Prostate gland (tissue), 2 donors: Measurements from ENCODE around the gene SSH2. TPM values are rescaled to one million over a fixed set of nuclear protein-coding genes. Genes with fewer than 3 reads are reported as not detected.

ENCODE experiments used
- DNase-seq: peaks from one replicate; pipeline ENCODE4 v3.0.0-alpha.2; 2019; ENCODE audit warnings: low spot score
- H3K27ac ChIP-seq, 2 donors: fragments of 200-600 bp; sonication (generic); 2 replicates each; pipeline ENCODE4 v1.5.1; 2017 to 2019
- H3K27me3 ChIP-seq: fragments of 200-600 bp; sonication (generic); replicated peaks from 2 replicates; pipeline ENCODE4 v1.5.1; 2019; ENCODE audit not compliant: insufficient read depth
- H3K36me3 ChIP-seq, 2 donors: fragments of 200-600 bp; sonication (generic); 1 replicate in 1 of 2; 2 replicates in 1 of 2; pipeline versions ENCODE4 v1.5.1 to v1.8.1; 2017 to 2019
- H3K4me1 ChIP-seq: fragments of 200-600 bp; sonication (generic); replicated peaks from 2 replicates; pipeline ENCODE4 v1.5.1; 2019
- H3K4me3 ChIP-seq, 2 donors: fragments of 200-600 bp; sonication (generic); 2 replicates each; pipeline ENCODE4 v1.5.1; 2017 to 2019
- H3K9me3 ChIP-seq: fragments of 200-600 bp; sonication (generic); 2 replicates; pipeline ENCODE4 v1.5.1; 2017
- POLR2A ChIP-seq: fragments of 450-650 bp; IDR thresholded peaks from one replicate; pipeline ENCODE4 v1.6.1; 2016; ENCODE audit warnings: antibody characterized with exemption, mild to moderate bottlenecking
- POLR2AphosphoS5 ChIP-seq: sonication (generic); formaldehyde crosslinking; IDR thresholded peaks from one replicate; pipeline ENCODE4 v1.6.1; 2017; ENCODE audit warnings: antibody characterized with exemption
- WGBS: methylation state at CpG from one replicate; pipeline ENCODE4 v1.1.5; 2018; 5-methylcytosine and 5-hydroxymethylcytosine counted together
- intact Hi-C: fragments of 100-400 bp; cut with DNase I; formaldehyde crosslinking; loops from one replicate; pipeline ENCODE4 v1.14.2; 2022
- total RNA-seq, 2 donors: library from RNA; depleted of rRNA; stranded (reverse); fragments of >200 nt; gene quantifications; one replicate each; pipeline ENCODE4 v1.1.0, GENCODE V29; 2016
- TF ChIP-seq, protein P1 (sequence below), 4 experiments: fragments of 200-600 bp in 2 of 4; fragments of 450-650 bp in 2 of 4; sonication (generic) in 2 of 4; IDR thresholded peaks; 1 replicate in 3 of 4; 2 replicates in 1 of 4; pipeline ENCODE4 v1.5.1; 2016 to 2019; ENCODE audit warnings: antibody characterized with exemption in 4 of 4, mild to moderate bottlenecking in 2 of 4, moderate library complexity in 2 of 4

The SSH2 gene
- total RNA-seq, 2 donors from 2014 or later, result 10.1 to 27.5 TPM

DNA sequence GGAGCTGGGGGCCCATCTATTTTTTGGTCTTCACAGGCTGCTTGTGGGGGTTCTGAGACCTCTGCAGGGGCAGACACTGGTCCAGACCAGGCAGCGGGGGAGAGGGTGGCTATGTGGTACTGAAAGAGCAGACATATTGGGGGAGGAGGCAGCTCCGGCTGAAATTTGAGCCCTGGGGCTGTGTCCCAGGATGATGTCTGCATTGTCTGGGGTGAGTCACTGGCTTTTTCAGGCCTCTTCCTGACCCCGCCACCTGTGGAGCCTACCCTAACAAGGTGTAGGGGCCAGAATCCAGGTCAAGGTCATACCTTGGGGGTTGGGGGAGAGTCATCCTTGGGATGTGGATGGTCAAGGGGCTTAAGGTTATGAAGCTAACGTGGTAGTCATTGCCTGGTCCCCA is 309.8 kb downstream of the SSH2 start:
- no peaks in the 10 kb centered on the region for H3K9me3 ChIP-seq
- TF ChIP-seq, protein P1, sequence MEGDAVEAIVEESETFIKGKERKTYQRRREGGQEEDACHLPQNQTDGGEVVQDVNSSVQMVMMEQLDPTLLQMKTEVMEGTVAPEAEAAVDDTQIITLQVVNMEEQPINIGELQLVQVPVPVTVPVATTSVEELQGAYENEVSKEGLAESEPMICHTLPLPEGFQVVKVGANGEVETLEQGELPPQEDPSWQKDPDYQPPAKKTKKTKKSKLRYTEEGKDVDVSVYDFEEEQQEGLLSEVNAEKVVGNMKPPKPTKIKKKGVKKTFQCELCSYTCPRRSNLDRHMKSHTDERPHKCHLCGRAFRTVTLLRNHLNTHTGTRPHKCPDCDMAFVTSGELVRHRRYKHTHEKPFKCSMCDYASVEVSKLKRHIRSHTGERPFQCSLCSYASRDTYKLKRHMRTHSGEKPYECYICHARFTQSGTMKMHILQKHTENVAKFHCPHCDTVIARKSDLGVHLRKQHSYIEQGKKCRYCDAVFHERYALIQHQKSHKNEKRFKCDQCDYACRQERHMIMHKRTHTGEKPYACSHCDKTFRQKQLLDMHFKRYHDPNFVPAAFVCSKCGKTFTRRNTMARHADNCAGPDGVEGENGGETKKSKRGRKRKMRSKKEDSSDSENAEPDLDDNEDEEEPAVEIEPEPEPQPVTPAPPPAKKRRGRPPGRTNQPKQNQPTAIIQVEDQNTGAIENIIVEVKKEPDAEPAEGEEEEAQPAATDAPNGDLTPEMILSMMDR (IDR thresholded peaks at IDR 0.05), result no peak
- no peak for TF ChIP-seq POLR2A
- no peak for TF ChIP-seq POLR2AphosphoS5
- H3K4me1 ChIP-seq, result no peaks in the 10 kb centered on the region
- no peak overlapping the region for H3K27ac ChIP-seq
- H3K27me3 ChIP-seq, result no peaks in the 10 kb centered on the region
- DNase-seq, result no peak
- H3K36me3 ChIP-seq, result no peaks in the 10 kb centered on the region
- intact Hi-C loops, result no loop called here
- WGBS, result 100% methylated on average over 4 of the region's 4 CpGs
- H3K4me3 ChIP-seq, result no peak overlapping the region

DNA sequence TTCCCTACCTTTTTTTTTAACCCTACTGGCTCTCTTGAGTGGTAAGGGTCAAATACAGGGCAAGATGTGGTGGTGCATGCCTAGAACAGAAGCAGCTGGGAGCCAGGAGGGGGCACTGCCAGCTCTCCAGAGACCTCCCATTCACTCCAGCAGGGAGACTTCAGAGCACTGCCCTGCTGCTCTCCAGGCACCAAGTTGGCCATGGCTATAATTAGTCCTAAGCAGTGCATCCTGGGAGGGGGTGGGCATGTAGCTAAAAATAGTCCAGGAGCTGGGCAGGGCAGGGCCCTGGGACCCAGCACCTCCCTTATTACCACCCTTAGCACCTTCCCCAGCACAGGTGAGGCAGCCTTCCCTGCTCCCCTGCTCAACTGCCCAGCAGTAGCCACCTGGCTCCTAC is 310.8 kb downstream of the SSH2 start:
- Histone ChIP-seq H3K4me3 (no peak overlapping the region), H3K27ac (no peak overlapping the region), H3K36me3 (no peaks in the 10 kb centered on the region), H3K4me1 (peaks cover 1% of the 10 kb centered on the region), H3K9me3 (no peaks in the 10 kb centered on the region), H3K27me3 (no peaks in the 10 kb centered on the region)
- no peak for TF ChIP-seq POLR2AphosphoS5
- no peak for TF ChIP-seq POLR2A
- TF ChIP-seq, protein P1 (IDR thresholded peaks at IDR 0.05), result no peak
- intact Hi-C loops, result no loop called here
- DNase-seq, result no peak

DNA sequence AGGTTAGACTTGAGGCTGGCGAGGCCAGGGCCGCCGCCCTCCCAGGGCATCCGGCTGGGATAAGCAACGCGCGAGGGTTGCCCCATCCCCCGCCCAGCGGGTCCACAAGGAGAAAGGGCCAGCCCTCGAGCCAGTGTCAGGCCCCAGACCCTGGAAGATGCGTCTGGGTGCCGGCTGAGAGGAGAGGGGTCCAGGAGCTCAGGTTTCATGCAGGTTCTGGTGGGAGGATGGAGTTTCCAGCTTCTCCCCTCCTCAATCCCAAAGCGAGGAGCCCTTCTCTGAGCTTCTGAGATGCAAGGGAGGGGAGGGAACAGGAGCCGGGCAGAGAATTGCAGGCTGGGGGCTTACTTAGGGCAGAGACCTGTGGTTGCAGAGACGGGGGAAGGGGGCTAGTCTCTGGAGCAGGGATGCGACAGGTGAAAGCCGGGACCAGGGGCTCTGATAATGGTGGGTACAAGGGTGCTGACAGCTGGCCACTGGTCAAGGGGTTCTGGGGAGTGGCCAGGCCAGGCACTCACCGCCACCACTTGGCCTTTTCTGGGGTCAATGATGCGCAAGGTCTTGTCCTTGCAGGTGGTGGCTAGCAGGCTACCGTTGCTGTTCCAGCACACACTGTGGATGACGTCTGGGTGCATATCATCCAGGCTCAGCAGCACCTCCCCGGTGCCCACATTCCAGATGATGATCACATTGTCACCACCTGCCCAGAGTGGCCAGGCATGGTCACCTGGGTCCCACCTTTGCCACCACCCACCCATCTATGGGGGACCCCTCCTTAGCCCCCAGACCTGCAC is 311.6 kb downstream of the SSH2 start:
- no peak for TF ChIP-seq POLR2A
- no peak for TF ChIP-seq POLR2AphosphoS5
- TF ChIP-seq, protein P1 (IDR thresholded peaks at IDR 0.05), result no peak
- Histone ChIP-seq H3K4me3 (peak overlapping the region in 1 of 2 donors; percentile 10), H3K4me1 (peaks cover 5% of the 10 kb centered on the region), H3K36me3 (no peaks in the 10 kb centered on the region), H3K27ac (no peak overlapping the region), H3K9me3 (no peaks in the 10 kb centered on the region), H3K27me3 (no peaks in the 10 kb centered on the region)
- no peak for DNase-seq
- intact Hi-C loops, result no loop called here
- 55% methylated on average over 22 of the region's 22 CpGs for WGBS

DNA sequence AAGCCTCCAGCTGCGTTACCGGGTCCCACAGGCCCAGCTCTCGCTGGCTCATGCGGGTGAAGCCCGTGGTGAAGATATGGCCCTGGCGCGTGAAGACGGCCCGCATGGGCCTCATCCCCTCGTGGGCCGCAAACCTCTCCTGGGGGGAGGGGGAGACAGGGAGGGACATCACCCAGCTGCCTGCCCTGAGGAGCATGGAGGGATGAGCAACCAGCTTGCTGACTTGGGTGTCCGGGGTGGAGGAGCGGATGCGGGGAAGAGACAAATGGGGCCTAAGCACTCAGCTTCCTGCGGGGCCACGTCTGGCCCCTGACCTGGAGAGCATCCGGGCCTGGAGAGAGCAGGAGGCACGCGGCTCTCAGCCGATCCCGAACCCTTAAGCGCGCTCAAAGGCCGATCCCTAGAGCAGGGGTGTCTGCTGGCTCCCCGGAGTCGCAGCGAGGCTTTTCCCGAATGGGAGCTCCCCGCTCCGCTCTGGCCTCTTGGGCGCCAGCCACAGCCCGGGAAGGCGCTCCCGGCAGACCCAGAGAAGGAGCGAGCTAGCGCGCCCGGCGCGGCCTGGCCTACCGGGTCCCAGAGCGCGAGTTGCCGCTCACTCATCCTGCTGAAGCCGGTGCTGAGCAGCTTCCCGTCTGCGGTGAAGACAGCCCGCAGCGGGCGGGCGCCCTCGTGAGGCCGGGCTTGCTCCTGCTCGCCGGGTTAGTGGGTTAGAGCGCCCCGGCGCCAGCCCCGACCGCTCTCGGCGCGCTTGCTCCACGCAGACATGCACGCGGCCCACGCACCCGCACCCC is 312.4 kb downstream of the SSH2 start:
- Histone ChIP-seq H3K9me3 (no peaks in the 10 kb centered on the region), H3K27ac (peak overlapping the region in 1 of 2 donors; percentile 8), H3K36me3 (no peaks in the 10 kb centered on the region), H3K27me3 (no peaks in the 10 kb centered on the region), H3K4me1 (peaks cover 5% of the 10 kb centered on the region), H3K4me3 (peak overlapping the region; percentile 4 to 10)
- peak; percentile 64 for DNase-seq
- 17% methylated on average over 64 of the region's 68 CpGs for WGBS
- intact Hi-C loops, result no loop called here
- TF ChIP-seq, protein P1 (IDR thresholded peaks at IDR 0.05), result peak in 3 of 4 experiments; percentile 30 to 81 (median 71)
- TF ChIP-seq POLR2AphosphoS5, result no peak
- no peak for TF ChIP-seq POLR2A
